ENCODE results near the gene TBC1D22A. TPM values are rescaled to one million over a fixed set of nuclear protein-coding genes. Genes with fewer than 3 reads are reported as not detected.

Gene TBC1D22A
- total and polyA plus RNA-seq, 2 experiments from 2014 or later, result 15.3 to 19.8 TPM

DNA sequence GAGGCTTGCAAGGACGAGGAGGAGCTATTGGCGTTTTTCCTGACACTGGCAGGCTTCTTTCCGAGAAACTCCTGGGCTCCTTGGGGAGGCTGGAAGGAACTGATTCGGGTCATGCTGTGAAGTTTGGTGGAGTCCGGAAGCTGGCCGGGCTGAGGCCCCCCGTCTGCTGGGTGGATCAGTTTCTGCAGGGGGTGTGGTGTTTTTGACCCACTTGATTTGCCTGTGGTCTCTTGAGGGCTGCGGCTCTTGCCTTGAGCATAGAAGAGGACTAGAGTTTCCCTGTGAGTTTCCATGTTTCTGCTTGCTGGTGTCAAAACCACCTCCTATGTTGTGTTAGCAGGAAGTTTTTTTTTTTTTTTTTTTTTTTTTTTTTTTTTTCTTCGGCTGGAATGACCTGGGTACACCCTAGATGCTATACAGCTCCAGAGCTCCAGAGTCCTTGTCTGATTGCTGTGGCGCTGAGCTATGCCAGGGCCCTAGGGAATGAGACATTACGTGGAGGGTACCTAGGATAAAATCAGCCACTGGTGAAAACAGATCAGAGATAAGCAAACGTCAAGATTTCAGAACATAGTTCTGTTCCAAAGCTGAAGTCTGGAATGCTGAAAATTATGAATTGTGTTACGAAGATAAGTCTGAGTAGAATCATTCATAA lies 728 bp downstream of the TBC1D22A start:
- peaks cover 20% of the 10 kb centered on the region for H3K4me1 ChIP-seq (ENCODE audit: insufficient read depth)
- peaks cover 65% of the 10 kb centered on the region for H3K79me2 ChIP-seq
- TF ChIP-seq EZH2 (IDR thresholded peaks at IDR 0.05; ENCODE audit: borderline replicate concordance), result no peak
- TF ChIP-seq EZH2phosphoT487 (IDR thresholded peaks at IDR 0.05; ENCODE audit: low read depth, severe bottlenecking, unreplicated experiment), result no peak
- no peak for TF ChIP-seq CTCF (IDR thresholded peaks at IDR 0.05; ENCODE audit: poor library complexity)
- H3K27me3 ChIP-seq, result no peaks in the 10 kb centered on the region
- H4K20me1 ChIP-seq (ENCODE audit: insufficient read depth, poor library complexity, severe bottlenecking), result no peaks in the 10 kb centered on the region
- peak overlapping the region; percentile 83 for H3K4me2 ChIP-seq
- WGBS (ENCODE audit: low lambda C conversion rate, missing lambda C conversion rate), result 20% methylated on average over 10 of the region's 13 CpGs
- no peaks in the 10 kb centered on the region for H3K9me3 ChIP-seq (ENCODE audit: low read depth)
- H3K9me2 ChIP-seq (replicated peaks; ENCODE audit: insufficient read depth), result no peaks in the 10 kb centered on the region
- peak overlapping the region; percentile 97 for H3K27ac ChIP-seq
- no peak for DNase-seq (ENCODE audit: low spot score)
- no peaks in the 10 kb centered on the region for H3K36me3 ChIP-seq (replicated peaks; ENCODE audit: insufficient read depth, low read depth)
- peak overlapping the region; percentile 51 for H2AFZ ChIP-seq
- H3K4me3 ChIP-seq, result peak overlapping the region; percentile 70

DNA sequence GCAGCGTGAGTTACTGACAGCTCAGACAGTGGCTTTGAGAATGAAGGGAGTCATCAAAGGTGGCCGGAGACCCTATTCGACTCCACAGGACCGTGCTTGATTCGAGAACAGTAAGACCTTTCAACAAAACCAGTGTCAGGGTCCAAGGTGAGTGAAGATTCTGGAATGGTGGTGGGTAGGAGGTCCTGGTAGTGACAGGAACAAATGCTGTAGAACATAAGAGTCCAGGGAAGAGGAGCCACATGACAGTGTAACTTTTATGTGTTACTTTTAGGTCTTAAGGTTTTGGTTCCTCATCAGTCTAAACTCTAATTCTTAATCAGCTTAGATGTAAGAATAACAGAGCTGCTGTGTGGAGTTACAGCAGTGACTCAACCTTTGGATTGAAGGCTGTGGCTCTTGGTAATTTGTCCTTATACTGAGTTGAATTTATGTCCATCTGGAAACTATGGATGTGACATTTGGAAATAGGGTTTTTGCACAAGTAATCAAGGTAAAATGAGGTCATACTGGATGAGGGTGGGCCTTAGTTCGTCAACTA lies 1.8 kb downstream of the TBC1D22A start:
- DNase-seq (ENCODE audit: low spot score), result no peak
- Histone ChIP-seq H3K79me2 (peaks cover 72% of the 10 kb centered on the region), H3K9me3 (ENCODE audit: low read depth) (no peaks in the 10 kb centered on the region), H3K4me3 (no peak overlapping the region), H3K36me3 (replicated peaks; ENCODE audit: insufficient read depth, low read depth) (no peaks in the 10 kb centered on the region), H3K9me2 (replicated peaks; ENCODE audit: insufficient read depth) (no peaks in the 10 kb centered on the region), H3K4me2 (peak overlapping the region; percentile 83), H4K20me1 (ENCODE audit: insufficient read depth, poor library complexity, severe bottlenecking) (no peaks in the 10 kb centered on the region), H3K27ac (no peak overlapping the region), H3K27me3 (no peaks in the 10 kb centered on the region), H3K4me1 (ENCODE audit: insufficient read depth) (peaks cover 20% of the 10 kb centered on the region), H2AFZ (no peak overlapping the region)
- no peak for TF ChIP-seq CTCF (IDR thresholded peaks at IDR 0.05; ENCODE audit: poor library complexity)
- TF ChIP-seq EZH2phosphoT487 (IDR thresholded peaks at IDR 0.05; ENCODE audit: low read depth, severe bottlenecking, unreplicated experiment), result no peak
- no peak for TF ChIP-seq EZH2 (IDR thresholded peaks at IDR 0.05; ENCODE audit: borderline replicate concordance)
- WGBS (ENCODE audit: low lambda C conversion rate, missing lambda C conversion rate), result 93% methylated on average over 6 of the region's 6 CpGs

- Histone ChIP-seq H3K9me3 (ENCODE audit: low read depth) (no peaks in the 10 kb centered on the region), H3K79me2 (peaks cover 73% of the 10 kb centered on the region), H3K4me1 (ENCODE audit: insufficient read depth) (peaks cover 20% of the 10 kb centered on the region), H3K4me2 (peak overlapping the region; percentile 7), H3K27me3 (no peaks in the 10 kb centered on the region), H2AFZ (no peak overlapping the region), H3K4me3 (no peak overlapping the region), H4K20me1 (ENCODE audit: insufficient read depth, poor library complexity, severe bottlenecking) (no peaks in the 10 kb centered on the region), H3K36me3 (replicated peaks; ENCODE audit: insufficient read depth, low read depth) (no peaks in the 10 kb centered on the region), H3K27ac (no peak overlapping the region), H3K9me2 (replicated peaks; ENCODE audit: insufficient read depth) (no peaks in the 10 kb centered on the region)
- TF ChIP-seq CTCF (IDR thresholded peaks at IDR 0.05; ENCODE audit: poor library complexity), result no peak
- no peak for TF ChIP-seq EZH2phosphoT487 (IDR thresholded peaks at IDR 0.05; ENCODE audit: low read depth, severe bottlenecking, unreplicated experiment)
- no peak for TF ChIP-seq EZH2 (IDR thresholded peaks at IDR 0.05; ENCODE audit: borderline replicate concordance)
- 87% methylated on average over 6 of the region's 6 CpGs for WGBS (ENCODE audit: low lambda C conversion rate, missing lambda C conversion rate)
- no peak for DNase-seq (ENCODE audit: low spot score)
Measured at GRCh38 chr22:46764779-46765485, 2.5 kb downstream of the TBC1D22A start.
